HCT116 (cell line): Measurements from ENCODE around the gene ATP6V0B. TPM values are rescaled to one million over a fixed set of nuclear protein-coding genes. Genes with fewer than 3 reads are reported as not detected.

Source experiments
- ATAC-seq: fragments of 200-7000 bp; cut with Tn5 transposase; 2 replicates; pipeline ENCODE4 v1.9.1; 2020; ENCODE audit warnings: mild to moderate bottlenecking, moderate library complexity
- BruUV-seq: library from RNA; stranded (reverse); fragments of 400-500 nt; replicated peaks from 2 replicates; lab custom pipeline; 2021; lab: Mats Ljungman, UMichigan
- CTCF ChIA-PET: fragments of 300-600 bp; sonication (Branson Sonifier 250); formaldehyde crosslinking; loops from one replicate; lab custom pipeline; 2021; ENCODE audit warnings: antibody characterized with exemption; lab: Charles Lee
- POLR2A ChIA-PET: fragments of 300-600, 350-600 bp; sonication (Branson Sonifier 250); formaldehyde crosslinking; loops from one replicate; lab custom pipeline; 2021; ENCODE audit warnings: antibody characterized with exemption; lab: Charles Lee
- RAD21 ChIA-PET, 2 experiments: fragments of 300-600 bp; sonication (Branson Sonifier 250); formaldehyde crosslinking; loops; one replicate each; lab custom pipeline; 2023; ENCODE audit warnings: low total read pairs in 2 of 2; ENCODE audit not compliant: uncharacterized antibody in 2 of 2, unreplicated experiment in 2 of 2, low non-redundant PET in 1 of 2; lab: Charles Lee
- DNase-seq: peaks from one replicate; pipeline ENCODE4 v3.0.0-alpha.2; 2010; ENCODE audit warnings: low read depth, low spot score
- H2AFZ ChIP-seq: fragments of 200-600 bp; shearing (Covaris generic), sonication (generic); 2 replicates; pipeline ENCODE4 v1.6.1; 2017; ENCODE audit warnings: low read depth, mixed run types, mixed read lengths, antibody characterized with exemption, low read length; ENCODE audit not compliant: poor library complexity, severe bottlenecking
- H3K27ac ChIP-seq: 2 replicates; pipeline ENCODE4 v1.5.1; 2012; ENCODE audit warnings: low read depth, low read length
- H3K27me3 ChIP-seq: fragments of 200-600 bp; sonication (generic); 2 replicates; pipeline ENCODE4 v1.6.1; 2016; ENCODE audit warnings: mixed run types, low read length, mixed read lengths; ENCODE audit not compliant: insufficient read depth
- H3K36me3 ChIP-seq, 2 experiments: fragments of 200-500 bp in 1 of 2; fragments of 200-600 bp in 1 of 2; sonication (Bioruptor generic) in 1 of 2; sonication (generic) in 1 of 2; 2 replicates each; pipeline versions ENCODE4 v1.5.1 to v1.6.1; 2014 to 2016; ENCODE audit warnings: low read length in 2 of 2, inconsistent platforms in 1 of 2, mixed read lengths in 1 of 2, mixed run types in 1 of 2; ENCODE audit not compliant: insufficient read depth in 2 of 2, control insufficient read depth in 1 of 2
- H3K4me1 ChIP-seq, 2 experiments: fragments of 200-600 bp in 1 of 2; sonication (generic) in 1 of 2; 2 replicates each; pipeline versions ENCODE4 v1.5.1 to v1.6.1; 2012 to 2017; ENCODE audit warnings: low read length in 2 of 2, inconsistent platforms in 1 of 2, mild to moderate bottlenecking in 1 of 2, mixed read lengths in 1 of 2, mixed run types in 1 of 2, moderate library complexity in 1 of 2; ENCODE audit not compliant: insufficient read depth in 2 of 2, control insufficient read depth in 1 of 2
- H3K4me2 ChIP-seq: fragments of 200-600 bp; sonication (generic); 2 replicates; pipeline ENCODE4 v1.6.1; 2017; ENCODE audit warnings: mixed run types, low read length, mixed read lengths
- H3K4me3 ChIP-seq, 2 experiments: fragments of 200-600 bp in 1 of 2; sonication (generic) in 1 of 2; replicated peaks in 1 of 2; 2 replicates each; pipeline ENCODE4 v1.5.1; 2011 to 2016; ENCODE audit warnings: low read length in 2 of 2, control low read depth in 1 of 2, low read depth in 1 of 2, mild to moderate bottlenecking in 1 of 2, mixed read lengths in 1 of 2, mixed run types in 1 of 2
- H3K79me2 ChIP-seq: fragments of 200-600 bp; sonication (generic); 2 replicates; pipeline ENCODE4 v1.6.1; 2017; ENCODE audit warnings: mild to moderate bottlenecking, mixed run types, low read length, moderate library complexity, mixed read lengths; ENCODE audit not compliant: insufficient read depth
- H3K9ac ChIP-seq: fragments of 200-600 bp; sonication (generic); 2 replicates; pipeline ENCODE4 v1.6.1; 2016; ENCODE audit warnings: low read length, mixed read lengths
- H3K9me2 ChIP-seq: fragments of 200-600 bp; sonication (generic), shearing (Covaris generic); 2 replicates; pipeline ENCODE4 v1.6.1; 2017; ENCODE audit warnings: mixed run types, mild to moderate bottlenecking, moderate library complexity; ENCODE audit not compliant: insufficient read depth
- H3K9me3 ChIP-seq, 2 experiments: fragments of 200-500 bp in 1 of 2; fragments of 200-600 bp in 1 of 2; sonication (Bioruptor generic) in 1 of 2; sonication (generic) in 1 of 2; 2 replicates each; pipeline ENCODE4 v1.6.1; 2014 to 2017; ENCODE audit warnings: low read length in 2 of 2, mixed read lengths in 2 of 2, inconsistent platforms in 1 of 2, low read depth in 1 of 2, mild to moderate bottlenecking in 1 of 2, mixed run types in 1 of 2, moderate library complexity in 1 of 2; ENCODE audit not compliant: control insufficient read depth in 1 of 2, insufficient read depth in 1 of 2
- H4K20me1 ChIP-seq: fragments of 200-600 bp; sonication (generic), shearing (Covaris generic); 2 replicates; pipeline ENCODE4 v1.6.1; 2017; ENCODE audit warnings: mixed run types, mild to moderate bottlenecking, moderate library complexity; ENCODE audit not compliant: insufficient read depth
- ATF3 ChIP-seq: IDR thresholded peaks from 2 replicates; pipeline ENCODE4 v1.6.1; 2012
- ELF1 ChIP-seq: IDR thresholded peaks from 2 replicates; pipeline ENCODE4 v1.6.1; 2012; ENCODE audit warnings: low read depth, borderline replicate concordance
- EZH2 ChIP-seq: fragments of 200-600 bp; sonication (generic); IDR thresholded peaks from 2 replicates; pipeline ENCODE4 v1.6.1; 2017; ENCODE audit warnings: antibody characterized with exemption, mixed run types
- EZH2phosphoT487 ChIP-seq: fragments of 200-600 bp; IDR thresholded peaks from 2 replicates; pipeline ENCODE4 v1.6.1; 2018; ENCODE audit warnings: antibody characterized with exemption, borderline replicate concordance
- JUND ChIP-seq: IDR thresholded peaks from 2 replicates; pipeline ENCODE4 v1.6.1; 2012
- MAX ChIP-seq: IDR thresholded peaks from 2 replicates; pipeline ENCODE4 v1.6.1; 2012
- POLR2AphosphoS5 ChIP-seq: IDR thresholded peaks from 2 replicates; pipeline ENCODE4 v1.6.1; 2011; ENCODE audit warnings: mild to moderate bottlenecking, low read depth, low read length, moderate library complexity
- RAD21 ChIP-seq: IDR thresholded peaks from 2 replicates; pipeline ENCODE4 v1.6.1; 2012; ENCODE audit warnings: low read depth, mild to moderate bottlenecking
- REST ChIP-seq: IDR thresholded peaks from 2 replicates; pipeline ENCODE4 v1.6.1; 2012; ENCODE audit warnings: low read depth
- SIN3A ChIP-seq: IDR thresholded peaks from 2 replicates; pipeline ENCODE4 v1.6.1; 2012; ENCODE audit warnings: low read depth
- ZBTB33 ChIP-seq: IDR thresholded peaks from 2 replicates; pipeline ENCODE4 v1.6.1; 2011; ENCODE audit warnings: mild to moderate bottlenecking, low read length, moderate library complexity; ENCODE audit not compliant: insufficient replicate concordance; ENCODE audit errors: extremely low read depth
- ZFX ChIP-seq: fragments of 450-650 bp; IDR thresholded peaks from 2 replicates; pipeline ENCODE4 v1.6.1; 2017
- ZNF274 ChIP-seq: fragments of 200-500 bp; sonication (Bioruptor generic); IDR thresholded peaks from 2 replicates; pipeline ENCODE4 v1.6.1; 2014; ENCODE audit warnings: mild to moderate bottlenecking, low read depth, low read length, inconsistent platforms
- intact Hi-C: fragments of 100-400 bp; cut with micrococcal nuclease; formaldehyde crosslinking; loops from 2 replicates; pipeline ENCODE4 v1.10.0; 2022
- total RNA-seq: library from RNA; stranded (reverse); gene quantifications from one replicate; pipeline ENCODE4 v1.2.1, GENCODE V29; 2021; ENCODE audit not compliant: unreplicated experiment

Gene ATP6V0B
- total RNA-seq, 1 experiment from 2014 or later, result 122 TPM

- Histone ChIP-seq H3K36me3 (peaks cover 11 to 56% of the 10 kb centered on the region in 2 experiments; a peak in 3 of 4 replicates), H2AFZ (no peak overlapping the region), H3K4me1 (peaks cover 7 to 32% of the 10 kb centered on the region in 2 experiments; a peak in 3 of 4 replicates), H3K9me2 (no peaks in the 10 kb centered on the region), H3K4me3 (no peak overlapping the region), H4K20me1 (no peaks in the 10 kb centered on the region), H3K9me3 (no peaks in the 10 kb centered on the region), H3K79me2 (peaks cover 63% of the 10 kb centered on the region), H3K27ac (no peak overlapping the region; the same call in 1 of the 2 replicates), H3K4me2 (no peak overlapping the region), H3K9ac (no peak overlapping the region), H3K27me3 (no peaks in the 10 kb centered on the region)
- POLR2A ChIA-PET, result no interaction called here
- no peak for TF ChIP-seq ZBTB33
- TF ChIP-seq SIN3A, result no peak
- CTCF ChIA-PET, result no interaction called here
- BruUV-seq, result no TSS peak
- RAD21 ChIA-PET, result no interaction called here
- intact Hi-C loops, result no loop called here
- no peak for DNase-seq
- ATAC-seq, result no peak
Measured at GRCh38 chr1:43981636-43982035, 6.9 kb downstream of the ATP6V0B start.

GRCh38 chr1:43982241-43982640 lies 7.5 kb downstream of the ATP6V0B start:
- Histone ChIP-seq H3K9me2 (no peaks in the 10 kb centered on the region), H3K36me3 (peaks cover 8 to 54% of the 10 kb centered on the region in 2 experiments; a peak in 2 of 4 replicates), H4K20me1 (no peaks in the 10 kb centered on the region), H2AFZ (no peak overlapping the region), H3K4me1 (peaks cover 7 to 28% of the 10 kb centered on the region in 2 experiments; a peak in 3 of 4 replicates), H3K9me3 (no peaks in the 10 kb centered on the region), H3K4me2 (no peak overlapping the region), H3K4me3 (no peak overlapping the region), H3K27ac (no peak overlapping the region), H3K79me2 (peaks cover 57% of the 10 kb centered on the region), H3K9ac (no peak overlapping the region), H3K27me3 (no peaks in the 10 kb centered on the region)
- BruUV-seq, result no TSS peak
- ATAC-seq (no peak), DNase-seq (no peak)
- intact Hi-C loops, result no loop called here
- ChIA-PET RAD21 (no interaction called here), POLR2A (no interaction called here), CTCF (no interaction called here)
- no peak for TF ChIP-seq JUND
- no peak for TF ChIP-seq EZH2
- no peak for TF ChIP-seq ZFX
- TF ChIP-seq POLR2AphosphoS5, result no peak
- no peak for TF ChIP-seq ELF1
- no peak for TF ChIP-seq RAD21
- no peak for TF ChIP-seq ZNF274
- TF ChIP-seq ATF3, result no peak
- TF ChIP-seq EZH2phosphoT487, result no peak
- no peak for TF ChIP-seq MAX
- no peak for TF ChIP-seq REST
